ENCODE results near the gene C1QTNF5.
A peak's percentile ranks its signal among the peaks of the same experiment; 100 is the strongest.

C1QTNF5 gene

GRCh38 chr11:119375337-119376196, 34.9 kb upstream of the C1QTNF5 start:
- no peak overlapping the region for H3K4me3 ChIP-seq (ENCODE audit: low read depth, low read length)
- peaks cover 15% of the 10 kb centered on the region for H3K4me1 ChIP-seq
- no peak overlapping the region for H2AFZ ChIP-seq
- H3K9me3 ChIP-seq (ENCODE audit: control insufficient read depth, low read length): no peaks in the 10 kb centered on the region
- H3K4me2 ChIP-seq (ENCODE audit: low read length): no peak overlapping the region
- H3K27ac ChIP-seq: no peak overlapping the region
- H3K79me2 ChIP-seq: no peaks in the 10 kb centered on the region
- TF ChIP-seq CTCF (IDR thresholded peaks at IDR 0.05): no peak
- H3K27me3 ChIP-seq (ENCODE audit: control insufficient read depth, insufficient read depth, low read length): no peaks in the 10 kb centered on the region
- no peak overlapping the region for H3K9ac ChIP-seq
- no peaks in the 10 kb centered on the region for H3K36me3 ChIP-seq (ENCODE audit: control insufficient read depth, insufficient read depth, low read length)

GRCh38 chr11:119374632-119375336, 34.1 kb upstream of the C1QTNF5 start:
- no peak overlapping the region for H3K27ac ChIP-seq
- no peaks in the 10 kb centered on the region for H3K27me3 ChIP-seq (ENCODE audit: control insufficient read depth, insufficient read depth, low read length)
- no peaks in the 10 kb centered on the region for H3K79me2 ChIP-seq
- no peaks in the 10 kb centered on the region for H3K9me3 ChIP-seq (ENCODE audit: control insufficient read depth, low read length)
- H3K4me2 ChIP-seq (ENCODE audit: low read length): no peak overlapping the region
- no peak overlapping the region for H3K4me3 ChIP-seq (ENCODE audit: low read depth, low read length)
- H3K4me1 ChIP-seq: peaks cover 15% of the 10 kb centered on the region
- peak overlapping the region; percentile 22 for H2AFZ ChIP-seq
- TF ChIP-seq CTCF (IDR thresholded peaks at IDR 0.05): no peak
- H3K36me3 ChIP-seq (ENCODE audit: control insufficient read depth, insufficient read depth, low read length): no peaks in the 10 kb centered on the region
- H3K9ac ChIP-seq: no peak overlapping the region

- TF ChIP-seq CTCF (IDR thresholded peaks at IDR 0.05): peak; percentile 65
- Histone ChIP-seq H3K4me2 (ENCODE audit: low read length) (no peak overlapping the region), H3K4me1 (peaks cover 12% of the 10 kb centered on the region), H3K4me3 (ENCODE audit: low read depth, low read length) (no peak overlapping the region), H3K9ac (no peak overlapping the region), H3K36me3 (ENCODE audit: control insufficient read depth, insufficient read depth, low read length) (no peaks in the 10 kb centered on the region), H3K9me3 (ENCODE audit: control insufficient read depth, low read length) (no peaks in the 10 kb centered on the region), H3K27ac (no peak overlapping the region), H3K27me3 (ENCODE audit: control insufficient read depth, insufficient read depth, low read length) (no peaks in the 10 kb centered on the region), H3K79me2 (no peaks in the 10 kb centered on the region), H2AFZ (no peak overlapping the region)
Measured at GRCh38 chr11:119373921-119374631, 33.4 kb upstream of the C1QTNF5 start.

GRCh38 chr11:119373059-119373920, 32.6 kb upstream of the C1QTNF5 start:
- TF ChIP-seq CTCF (IDR thresholded peaks at IDR 0.05): no peak
- Histone ChIP-seq H3K4me2 (ENCODE audit: low read length) (no peak overlapping the region), H3K27me3 (ENCODE audit: control insufficient read depth, insufficient read depth, low read length) (no peaks in the 10 kb centered on the region), H3K4me1 (peaks cover 11% of the 10 kb centered on the region), H3K9ac (no peak overlapping the region), H3K27ac (no peak overlapping the region), H3K4me3 (ENCODE audit: low read depth, low read length) (no peak overlapping the region), H3K79me2 (no peaks in the 10 kb centered on the region), H3K9me3 (ENCODE audit: control insufficient read depth, low read length) (no peaks in the 10 kb centered on the region), H2AFZ (no peak overlapping the region), H3K36me3 (ENCODE audit: control insufficient read depth, insufficient read depth, low read length) (no peaks in the 10 kb centered on the region)
